B cell (primary cell): Measurements from ENCODE around the gene ABHD2. TPM values are rescaled to one million over a fixed set of nuclear protein-coding genes. Genes with fewer than 3 reads are reported as not detected.
A peak's percentile ranks its signal among the peaks of the same experiment; 100 is the strongest.

Experiments used
- ATAC-seq: fragments of 200-7000 bp; cut with Tn5 transposase; one replicate; pipeline ENCODE4 v1.10.0; 2021; ENCODE audit warnings: low read depth, mild to moderate bottlenecking, moderate number of reproducible peaks, moderate library complexity
- CTCF ChIA-PET: fragments of 350-600 bp; sonication (Branson Sonifier 250); formaldehyde crosslinking; loops from one replicate; lab custom pipeline; 2021; ENCODE audit warnings: antibody characterized with exemption, inconsistent platforms; lab: Charles Lee
- POLR2A ChIA-PET: fragments of 350-600 bp; sonication (Branson Sonifier 250); formaldehyde crosslinking; loops from one replicate; lab custom pipeline; 2021; ENCODE audit warnings: antibody characterized with exemption; lab: Charles Lee
- DNase-seq: peaks from one replicate; pipeline ENCODE4 v3.0.0; 2013
- H2AFZ ChIP-seq: 2 replicates; pipeline ENCODE4 v1.6.1; 2012; ENCODE audit warnings: mild to moderate bottlenecking, low read depth, low read length; ENCODE audit not compliant: insufficient read depth, poor library complexity, severe bottlenecking
- H3K27ac ChIP-seq, 2 donors: 1 replicate in 1 of 2; 2 replicates in 1 of 2; pipeline ENCODE4 v1.5.1; 2012 to 2013; ENCODE audit warnings: low read length in 2 of 2, mild to moderate bottlenecking in 2 of 2, moderate library complexity in 1 of 2
- H3K27me3 ChIP-seq, 4 experiments: fragments of 200-600 bp in 1 of 4; sonication (generic) in 1 of 4; replicated peaks in 1 of 4; 1 replicate in 2 of 4; 2 replicates in 2 of 4; pipeline versions ENCODE4 v1.6.1 to v1.7.0; 2013 to 2016; ENCODE audit warnings: low read length in 3 of 4, mild to moderate bottlenecking in 2 of 4, mixed read lengths in 1 of 4, moderate library complexity in 1 of 4; ENCODE audit not compliant: insufficient read depth in 4 of 4, control insufficient read depth in 3 of 4; ENCODE audit errors: control extremely low read depth in 1 of 4
- H3K36me3 ChIP-seq, 2 experiments: replicated peaks in 1 of 2; 1 replicate in 1 of 2; 2 replicates in 1 of 2; pipeline versions ENCODE4 v1.6.1 to v1.7.1; 2013; ENCODE audit warnings: low read length in 1 of 2; ENCODE audit not compliant: insufficient read depth in 2 of 2, control insufficient read depth in 1 of 2; ENCODE audit errors: control extremely low read depth in 1 of 2, extremely low read depth in 1 of 2
- H3K4me1 ChIP-seq, 2 donors: fragments of 200-600 bp in 1 of 2; sonication (generic) in 1 of 2; 1 replicate in 1 of 2; 2 replicates in 1 of 2; pipeline versions ENCODE4 v1.5.1 to v1.6.1; 2013 to 2017; ENCODE audit warnings: low read length in 2 of 2; ENCODE audit not compliant: control insufficient read depth in 2 of 2, insufficient read depth in 2 of 2
- H3K4me2 ChIP-seq: replicated peaks from 2 replicates; pipeline ENCODE3; 2012; ENCODE audit warnings: mild to moderate bottlenecking, low read depth, low read length; ENCODE audit not compliant: poor library complexity, severe bottlenecking
- H3K4me3 ChIP-seq, 5 experiments: fragments of 200-600 bp in 1 of 5; sonication (generic) in 1 of 5; 1 replicate in 3 of 5; 2 replicates in 2 of 5; pipeline versions ENCODE4 v1.5.1 to v1.7.0; 2011 to 2016; ENCODE audit warnings: low read length in 4 of 5, mild to moderate bottlenecking in 4 of 5, low read depth in 2 of 5, control low read depth in 1 of 5, moderate library complexity in 1 of 5; ENCODE audit not compliant: insufficient read depth in 1 of 5; ENCODE audit errors: control extremely low read depth in 1 of 5, extremely low read depth in 1 of 5
- H3K79me2 ChIP-seq: fragments of 200-600 bp; sonication (generic); one replicate; pipeline ENCODE4 v1.6.0; 2016; ENCODE audit warnings: low read length; ENCODE audit not compliant: control insufficient read depth, insufficient read depth
- H3K9ac ChIP-seq: fragments of 200-600 bp; sonication (generic); 2 replicates; pipeline ENCODE4 v1.6.1; 2017; ENCODE audit warnings: mild to moderate bottlenecking, low read length, moderate library complexity
- H3K9me3 ChIP-seq, 3 donors: one replicate each; pipeline versions ENCODE4 v1.6.1 to v1.7.1; 2013; ENCODE audit warnings: low read length in 2 of 3; ENCODE audit not compliant: control insufficient read depth in 2 of 3, insufficient read depth in 1 of 3; ENCODE audit errors: control extremely low read depth in 1 of 3
- H4K20me1 ChIP-seq: 2 replicates; pipeline ENCODE4 v1.6.0; 2012; ENCODE audit warnings: mild to moderate bottlenecking, low read length; ENCODE audit not compliant: insufficient read depth, control insufficient read depth, poor library complexity, severe bottlenecking
- H3K27ac Mint-ChIP-seq: one replicate; pipeline ENCODE4 v1.8.0; 2021; ENCODE audit warnings: mixed read lengths
- H3K27me3 Mint-ChIP-seq: one replicate; pipeline ENCODE4 v1.8.0; 2021; ENCODE audit warnings: mixed read lengths
- H3K4me1 Mint-ChIP-seq: one replicate; pipeline ENCODE4 v1.8.0; 2021; ENCODE audit warnings: mixed read lengths
- H3K4me3 Mint-ChIP-seq: one replicate; pipeline ENCODE4 v1.8.0; 2021; ENCODE audit warnings: mixed read lengths
- H3K9me3 Mint-ChIP-seq: one replicate; pipeline ENCODE4 v1.8.0; 2022; ENCODE audit warnings: mixed read lengths; ENCODE audit not compliant: insufficient read depth
- CTCF ChIP-seq: fragments of 200-600 bp; IDR thresholded peaks from one replicate; pipeline ENCODE4 v1.8.0; 2022; ENCODE audit warnings: antibody characterized with exemption, mild to moderate bottlenecking
- EZH2 ChIP-seq: IDR thresholded peaks from 2 replicates; pipeline ENCODE4 v1.6.1; 2012; ENCODE audit warnings: borderline replicate concordance, low read depth, mild to moderate bottlenecking, moderate library complexity, low read length; ENCODE audit not compliant: insufficient read depth, poor library complexity, severe bottlenecking
- WGBS: methylation state at CpG from one replicate; pipeline ENCODE4 v1.1.5; 2013; ENCODE audit warnings: missing lambda C conversion rate; ENCODE audit not compliant: insufficient coverage; 5-methylcytosine and 5-hydroxymethylcytosine counted together
- intact Hi-C: fragments of 100-400 bp; cut with micrococcal nuclease; formaldehyde crosslinking; loops from one replicate; pipeline ENCODE4 v1.10.0; 2022
- polyA plus RNA-seq: library from polyadenylated mRNA; depleted of rRNA; stranded (reverse); fragments of >200 nt; gene quantifications from 2 replicates; pipeline ENCODE4 v1.2.3, GENCODE V29; 2012
- total RNA-seq, 2 donors: library from RNA; stranded (reverse); fragments of 120-200 nt in 1 of 2; gene quantifications; 1 replicate in 1 of 2; 2 replicates in 1 of 2; pipeline versions ENCODE4 v1.2.3 to v1.2.4, GENCODE V29; 2013 to 2022

Gene ABHD2
- total and polyA plus RNA-seq, 2 donors (not counting 1 experiment from before 2014, with no cell fraction given) = 7.1 to 45.8 TPM

- no peak for DNase-seq
- no peaks in the 10 kb centered on the region for H3K9me3 Mint-ChIP-seq
- peaks cover 59% of the 10 kb centered on the region for H3K79me2 ChIP-seq
- ChIA-PET CTCF (interaction anchor here (1.0 to 6.0 kb wide), 5 partner anchors 9 to 80 kb away, joined by 3 to 53 read pairs (median 4); no protein-coding TSS in a partner anchor), POLR2A (no interaction called here)
- H3K4me3 ChIP-seq = peak overlapping the region in 3 of 5 experiments; percentile 12 to 51 (median 48)
- peak overlapping the region; percentile 50 for H3K9ac ChIP-seq
- no peaks in the 10 kb centered on the region for H4K20me1 ChIP-seq
- intact Hi-C loops = no loop called here
- H3K9me3 ChIP-seq = peaks cover 0 to 4% (median 0%) of the 10 kb centered on the region in 3 donors
- peak overlapping the region; percentile 62 for H2AFZ ChIP-seq
- no peaks in the 10 kb centered on the region for H3K27me3 Mint-ChIP-seq
- no peaks in the 10 kb centered on the region for H3K27me3 ChIP-seq
- ATAC-seq = no peak
- H3K4me2 ChIP-seq = peak overlapping the region; percentile 73
- H3K36me3 ChIP-seq = peaks cover 2 to 3% of the 10 kb centered on the region in 2 experiments
- peak overlapping the region; percentile 81 for H3K27ac Mint-ChIP-seq
- peaks cover 35 to 42% of the 10 kb centered on the region in 2 donors for H3K4me1 ChIP-seq
- peak overlapping the region; percentile 72 for H3K4me3 Mint-ChIP-seq
- H3K4me1 Mint-ChIP-seq = peaks cover 30% of the 10 kb centered on the region
- H3K27ac ChIP-seq = peak overlapping the region; percentile 61 to 62
- TF ChIP-seq CTCF (no peak), EZH2 (no peak)
- no CpG with 5 or more reads among the region's 1 CpG for WGBS
Observed at GRCh38 chr15:89091627-89092220, 3.5 kb downstream of the ABHD2 start.

GRCh38 chr15:89093509-89093908, 5.3 kb downstream of the ABHD2 start:
- Mint-ChIP-seq H3K4me1 (peaks cover 30% of the 10 kb centered on the region), H3K27ac (no peak overlapping the region), H3K4me3 (no peak overlapping the region), H3K27me3 (no peaks in the 10 kb centered on the region), H3K9me3 (no peaks in the 10 kb centered on the region)
- ATAC-seq = no peak
- no peaks in the 10 kb centered on the region for H3K27me3 ChIP-seq
- no peak overlapping the region for H3K9ac ChIP-seq
- H3K4me3 ChIP-seq = no peak overlapping the region
- POLR2A ChIA-PET = no interaction called here
- peaks cover 29 to 33% of the 10 kb centered on the region in 2 donors for H3K4me1 ChIP-seq
- no peak overlapping the region for H3K27ac ChIP-seq
- peaks cover 75% of the 10 kb centered on the region for H3K79me2 ChIP-seq
- no peak overlapping the region for H3K4me2 ChIP-seq
- no peak overlapping the region for H2AFZ ChIP-seq
- no peak for DNase-seq
- TF ChIP-seq CTCF (no peak), EZH2 (no peak)
- intact Hi-C loops = no loop called here
- peaks cover 0 to 3% (median 0%) of the 10 kb centered on the region in 3 donors for H3K9me3 ChIP-seq
- 95% methylated on average over 6 of the region's 7 CpGs for WGBS
- H4K20me1 ChIP-seq = peaks cover 6% of the 10 kb centered on the region
- peaks cover 2 to 3% of the 10 kb centered on the region in 2 experiments for H3K36me3 ChIP-seq
- CTCF ChIA-PET = interaction anchor here (0.5 to 6.0 kb wide), 3 partner anchors 34 to 35 kb away, joined by 3 to 53 read pairs (median 3); no protein-coding TSS in a partner anchor
